OCI-M1 (cell line): ENCODE measurements around the gene BCHE.
"Not testable (repeated sequence)": the region's sequence is repeated elsewhere in the genome, so short reads cannot be mapped to it uniquely, and the experiment has no call there.

Experiments used
- DNase-seq: peaks from one replicate; lab custom pipeline; 2025; lab: John Stamatoyannopoulos, UW

BCHE gene

DNA sequence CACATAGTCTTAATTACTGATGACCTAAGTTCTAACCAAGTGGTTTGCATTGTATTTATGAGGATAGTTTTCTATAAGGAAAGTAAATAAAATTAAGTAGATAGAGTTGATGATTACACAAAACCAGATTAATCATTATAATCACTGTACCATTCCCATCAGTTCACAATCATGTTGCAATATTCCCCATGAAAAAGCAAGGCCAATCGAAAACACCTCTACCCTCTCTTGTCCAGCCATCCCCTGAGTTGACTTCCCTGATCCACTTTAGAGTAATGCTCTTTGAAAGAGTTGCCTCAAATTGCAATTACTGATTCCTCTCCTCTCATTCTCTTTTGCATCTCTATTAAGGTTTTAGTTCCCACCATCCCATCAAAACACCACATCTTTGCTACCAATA, 21.0 kb downstream of the BCHE start:
- DNase-seq: no peak

- no peak for DNase-seq
Observed at GRCh38 chr3:165815682-165816081, 21.5 kb downstream of the BCHE start.

DNA sequence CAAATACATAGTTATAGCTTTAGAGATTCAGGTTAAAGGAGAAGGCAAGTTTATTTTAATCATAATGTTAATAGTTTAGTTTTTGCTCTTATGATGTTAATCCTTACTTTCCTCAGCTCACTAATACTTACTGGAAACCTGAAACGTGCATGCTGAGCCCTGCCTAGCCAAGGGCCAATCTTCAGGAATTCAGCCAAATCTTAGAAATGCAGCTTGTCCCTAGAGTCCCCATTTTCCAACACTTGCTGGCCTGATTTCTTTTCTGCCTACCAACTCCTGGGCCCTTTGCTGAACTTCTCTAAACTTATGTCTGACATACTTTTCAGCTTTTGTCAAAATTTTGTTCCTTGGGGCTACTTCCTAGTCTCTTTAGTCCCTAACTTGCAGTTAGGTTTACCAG, 22.8 kb downstream of the BCHE start:
- DNase-seq: no peak

- DNase-seq: not testable (repeated sequence)
Observed at GRCh38 chr3:165807937-165808336, 29.3 kb downstream of the BCHE start.

GRCh38 chr3:165805946-165806561, 31.2 kb downstream of the BCHE start:
- peak; percentile 58 for DNase-seq

DNA sequence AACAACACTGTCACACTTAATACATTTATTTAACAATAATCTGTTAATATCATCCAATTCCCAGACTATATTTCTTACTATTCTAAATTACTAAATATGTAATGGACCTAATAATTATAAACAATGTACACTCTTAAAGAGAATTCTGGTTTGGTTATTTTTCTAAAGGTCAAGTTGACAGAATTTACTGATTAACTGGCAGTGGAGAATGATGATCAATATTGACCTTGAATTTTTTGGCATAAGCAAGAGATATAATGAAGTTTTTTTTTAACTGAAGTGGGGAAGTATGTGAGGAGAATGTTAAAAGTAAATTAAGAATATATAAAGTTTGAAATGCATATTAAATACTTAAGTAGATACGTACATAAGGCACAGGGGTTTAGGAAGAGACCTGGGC, 33.8 kb downstream of the BCHE start:
- DNase-seq: no peak

- no peak for DNase-seq
Observed at GRCh38 chr3:165800970-165801369, 36.3 kb downstream of the BCHE start.

GRCh38 chr3:165799026-165799425, 38.2 kb downstream of the BCHE start:
- no peak for DNase-seq

DNA sequence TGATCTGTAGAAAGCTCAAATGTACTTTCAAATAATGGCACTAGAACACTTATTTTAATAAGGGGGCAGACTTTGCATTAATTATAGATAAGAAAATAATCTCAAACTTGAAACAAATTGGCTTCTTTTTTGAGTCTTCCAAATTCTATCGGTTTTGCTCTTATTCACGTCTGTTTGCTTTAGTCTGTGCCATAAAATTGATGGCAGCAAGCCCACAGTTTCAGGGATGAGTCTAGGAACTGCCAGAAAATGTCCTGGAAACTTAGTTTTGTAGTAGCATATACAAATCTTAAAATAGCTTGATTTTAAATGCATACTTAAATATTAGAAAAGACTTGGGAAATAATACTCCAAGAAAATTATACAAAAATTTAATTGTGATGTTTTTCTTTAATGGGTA, 39.7 kb downstream of the BCHE start:
- no peak for DNase-seq

DNA sequence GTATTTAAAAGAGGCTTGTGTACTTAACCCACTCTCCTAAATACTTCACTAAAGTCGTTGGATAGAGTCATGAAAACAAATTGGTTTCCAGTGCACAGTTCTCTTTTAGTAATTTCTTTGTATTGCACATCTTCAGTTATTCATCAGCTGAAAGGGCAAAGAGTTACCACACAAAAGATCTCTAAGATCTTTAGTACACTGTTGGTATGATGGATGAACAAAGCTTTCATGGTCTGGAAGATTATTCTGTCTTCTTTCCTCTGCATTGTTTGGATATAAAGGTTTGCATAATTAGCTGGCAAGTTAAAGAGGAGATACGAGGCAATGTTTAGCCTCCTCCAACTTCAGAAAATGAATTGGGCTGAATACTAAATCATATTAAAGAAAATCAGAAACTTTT, 40.5 kb downstream of the BCHE start:
- DNase-seq: no peak

DNA sequence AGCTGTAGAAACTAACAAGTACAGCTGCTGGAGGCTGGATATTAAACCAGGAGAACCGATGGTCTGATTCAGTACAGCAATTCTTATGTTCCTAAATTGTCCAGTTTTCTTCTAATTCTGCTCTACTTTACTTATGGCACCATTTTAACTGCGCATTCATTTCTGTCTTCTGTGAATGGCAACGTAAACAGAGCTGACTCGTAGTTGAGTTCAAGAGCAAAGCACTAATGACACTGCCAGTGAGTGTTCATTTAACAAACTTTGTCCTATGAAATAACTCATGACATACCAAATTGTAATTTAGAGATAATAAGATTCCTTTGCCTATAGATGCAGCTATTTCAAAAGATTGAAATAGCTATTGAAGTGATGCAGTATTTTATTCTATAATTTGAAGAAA, 48.7 kb downstream of the BCHE start:
- no peak for DNase-seq

DNA sequence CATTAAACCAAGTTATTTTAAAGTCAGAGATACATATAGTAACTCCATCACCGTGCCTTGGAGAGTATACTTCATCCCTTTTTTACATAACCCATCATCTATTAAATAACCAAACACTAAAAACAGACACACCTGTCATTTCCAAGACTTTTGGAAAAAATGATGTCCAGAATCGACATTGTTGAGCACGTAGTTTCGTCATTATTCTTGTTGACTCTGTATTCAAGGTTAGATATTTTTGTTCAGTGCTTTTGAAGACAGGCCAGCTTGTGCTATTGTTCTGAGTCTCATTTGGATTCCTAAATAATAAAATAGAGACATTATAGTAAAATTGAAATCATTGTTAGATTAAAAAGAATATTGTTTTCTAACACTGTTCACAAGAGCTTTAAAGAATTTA, 51.2 kb downstream of the BCHE start:
- no peak for DNase-seq

GRCh38 chr3:165784337-165784736, 52.9 kb downstream of the BCHE start:
- no peak for DNase-seq

- DNase-seq: no peak
Observed at GRCh38 chr3:165783383-165783782, 53.8 kb downstream of the BCHE start.

DNA sequence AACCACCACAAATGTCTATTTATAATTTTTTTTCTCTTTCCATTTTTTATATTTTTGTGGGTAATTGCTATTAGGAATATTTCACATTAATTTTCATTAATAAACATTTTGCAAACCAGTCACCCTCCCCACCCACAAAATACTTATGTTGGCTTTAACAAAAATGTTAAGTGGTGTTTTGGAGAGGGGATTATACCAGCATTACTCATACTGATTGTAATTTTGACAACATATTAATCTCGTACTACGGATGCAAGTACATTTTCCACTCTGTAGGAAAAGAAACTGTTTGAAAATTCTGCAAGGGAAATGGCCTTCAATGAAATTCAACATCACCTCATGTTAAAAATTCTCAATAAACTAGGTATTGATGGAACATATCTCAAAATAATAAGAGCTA, 58.3 kb downstream of the BCHE start:
- no peak for DNase-seq

DNA sequence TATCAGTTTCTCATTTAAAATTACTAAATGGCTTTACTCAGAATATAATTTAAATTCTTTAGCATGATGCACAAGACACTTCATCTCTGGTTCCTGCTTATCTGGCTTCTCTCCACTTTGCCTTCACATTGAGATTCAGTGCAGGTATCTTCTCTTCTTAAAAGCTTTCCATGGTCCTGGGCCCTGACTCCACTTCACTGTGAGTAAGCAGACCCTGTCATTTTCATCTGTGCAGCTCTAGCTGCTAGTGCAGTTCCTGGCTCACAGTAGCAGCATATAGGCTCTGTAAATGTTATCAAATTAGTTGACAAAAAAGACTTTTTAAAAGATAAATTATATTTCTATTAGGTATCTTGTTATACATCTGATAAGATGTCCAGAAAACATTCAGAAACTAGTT, 58.8 kb downstream of the BCHE start:
- DNase-seq: no peak

- no peak for DNase-seq
Observed at GRCh38 chr3:165775824-165776223, 61.4 kb downstream of the BCHE start.

GRCh38 chr3:165770781-165771180, 66.4 kb downstream of the BCHE start:
- no peak for DNase-seq

DNA sequence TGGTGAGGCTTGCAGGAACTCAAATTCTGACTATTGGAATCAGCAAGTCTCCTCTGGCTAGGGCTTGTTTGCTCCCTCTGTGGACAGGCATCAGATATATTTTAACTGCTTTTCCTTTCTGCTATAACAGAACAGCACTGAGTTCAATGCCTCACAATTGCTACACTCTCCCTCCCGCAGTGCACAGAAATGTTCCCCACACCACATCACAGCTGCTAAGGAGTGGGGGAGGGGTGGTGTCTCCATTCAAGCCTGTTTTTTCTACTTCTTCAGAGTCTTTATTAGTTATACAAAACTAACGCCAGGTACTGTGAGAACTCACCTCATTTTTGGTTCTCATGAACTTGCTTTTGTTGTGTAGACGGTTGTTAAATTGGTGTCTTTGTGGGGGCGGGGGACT, 68.5 kb downstream of the BCHE start:
- no peak for DNase-seq

DNA sequence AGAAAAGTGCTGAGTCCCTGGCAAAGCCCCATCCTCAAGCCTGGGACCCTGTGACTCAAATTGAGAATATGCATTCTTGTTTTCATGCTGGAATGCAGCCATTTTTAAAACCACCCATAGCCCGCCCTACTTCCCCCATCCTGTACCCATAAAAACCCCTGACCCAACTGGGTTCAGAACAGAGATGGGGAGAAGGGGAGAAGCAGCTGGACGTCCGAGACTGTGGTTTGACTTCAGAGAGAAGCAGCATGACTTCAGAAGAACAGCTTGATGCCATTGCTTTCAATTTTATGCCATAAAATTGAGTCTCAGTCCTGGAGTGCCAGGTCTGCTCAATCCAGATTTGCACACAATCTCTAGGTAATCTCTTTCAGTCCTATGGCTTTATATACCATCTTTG, 78.2 kb downstream of the BCHE start:
- no peak for DNase-seq

- no peak for DNase-seq
Observed at GRCh38 chr3:165755571-165755970, 81.7 kb downstream of the BCHE start.

- DNase-seq: no peak
Observed at GRCh38 chr3:165754219-165755007, 82.8 kb downstream of the BCHE start.

DNA sequence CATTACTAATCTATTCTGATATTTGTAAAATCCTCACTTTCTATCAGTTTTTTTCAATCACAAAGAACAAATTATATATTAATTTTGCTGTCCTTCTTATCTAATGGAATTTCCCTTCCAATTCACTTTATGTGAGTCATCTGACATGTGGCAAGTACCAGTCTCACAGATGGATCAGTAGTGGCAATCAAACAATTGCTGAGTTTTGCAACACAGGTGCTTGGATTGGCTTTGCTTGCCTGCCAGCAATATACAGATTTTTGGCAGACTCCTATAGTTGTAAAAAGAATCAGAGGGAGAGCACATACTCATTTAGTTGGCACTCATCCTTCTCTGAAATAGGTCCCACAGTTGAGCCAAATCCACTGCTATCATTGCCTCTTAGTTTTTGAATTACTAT, 83.7 kb downstream of the BCHE start:
- DNase-seq: no peak

DNA sequence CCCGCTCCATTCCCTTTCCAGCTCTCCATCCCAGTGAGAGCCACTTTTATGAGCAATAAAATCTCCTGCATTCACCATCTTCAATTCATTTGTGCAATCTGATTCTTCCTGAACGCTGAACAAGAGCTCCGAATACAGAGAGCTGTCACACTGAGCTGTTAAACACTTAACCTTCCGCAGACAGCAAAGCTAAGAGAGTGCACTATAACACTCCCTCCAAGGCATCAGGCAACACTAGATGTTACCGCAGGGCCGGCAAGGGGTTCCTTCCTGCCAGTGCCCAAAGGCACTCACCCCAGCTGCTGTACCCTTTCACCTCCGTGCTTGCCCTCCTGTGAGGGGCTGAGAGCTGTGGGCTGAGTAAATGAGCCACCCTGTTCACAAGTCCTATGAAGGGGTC, 85.6 kb downstream of the BCHE start:
- no peak for DNase-seq
